Gastroesophageal sphincter (tissue), 3 donors: Measurements from ENCODE around the gene ELP2.

ENCODE experiments used
- EP300 ChIP-seq: sonication (generic); formaldehyde crosslinking; IDR thresholded peaks from one replicate; pipeline ENCODE4 v1.6.1; 2017; ENCODE audit warnings: antibody characterized with exemption, mild to moderate bottlenecking
- POLR2A ChIP-seq, 2 donors: fragments of 450-650 bp; IDR thresholded peaks; one replicate each; pipeline ENCODE4 v1.6.1; 2017; ENCODE audit warnings: antibody characterized with exemption in 2 of 2, mild to moderate bottlenecking in 2 of 2, moderate library complexity in 1 of 2
- POLR2AphosphoS5 ChIP-seq: sonication (generic); formaldehyde crosslinking; IDR thresholded peaks from one replicate; pipeline ENCODE4 v1.6.1; 2017; ENCODE audit warnings: antibody characterized with exemption
- TF ChIP-seq, protein P1 (sequence below), 4 experiments: fragments of 200-600 bp in 2 of 4; fragments of 450-650 bp in 2 of 4; sonication (generic) in 1 of 4; IDR thresholded peaks; one replicate each; pipeline ENCODE4 v1.5.1; 2017 to 2019; ENCODE audit warnings: antibody characterized with exemption in 4 of 4, mild to moderate bottlenecking in 2 of 4, moderate library complexity in 2 of 4

DNA sequence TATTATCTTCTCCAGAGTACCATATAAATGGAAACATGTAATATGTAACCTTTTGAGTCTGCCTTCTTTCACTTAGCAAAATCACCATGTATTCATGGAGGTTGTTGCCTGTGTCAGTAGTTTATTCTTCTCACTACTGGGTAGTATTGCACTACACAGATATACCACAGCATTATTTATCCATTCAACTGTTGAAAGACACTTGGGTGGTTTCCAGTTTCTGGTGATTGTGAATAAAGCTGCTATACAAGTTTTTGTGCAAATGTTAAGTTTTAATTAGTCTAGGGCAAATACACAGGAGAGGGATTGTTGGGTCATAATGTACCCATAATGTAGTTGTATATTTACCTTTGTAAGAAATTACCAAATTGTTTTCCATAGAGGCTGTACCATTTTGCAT, 32.7 kb upstream of the ELP2 start:
- TF ChIP-seq, protein P1, sequence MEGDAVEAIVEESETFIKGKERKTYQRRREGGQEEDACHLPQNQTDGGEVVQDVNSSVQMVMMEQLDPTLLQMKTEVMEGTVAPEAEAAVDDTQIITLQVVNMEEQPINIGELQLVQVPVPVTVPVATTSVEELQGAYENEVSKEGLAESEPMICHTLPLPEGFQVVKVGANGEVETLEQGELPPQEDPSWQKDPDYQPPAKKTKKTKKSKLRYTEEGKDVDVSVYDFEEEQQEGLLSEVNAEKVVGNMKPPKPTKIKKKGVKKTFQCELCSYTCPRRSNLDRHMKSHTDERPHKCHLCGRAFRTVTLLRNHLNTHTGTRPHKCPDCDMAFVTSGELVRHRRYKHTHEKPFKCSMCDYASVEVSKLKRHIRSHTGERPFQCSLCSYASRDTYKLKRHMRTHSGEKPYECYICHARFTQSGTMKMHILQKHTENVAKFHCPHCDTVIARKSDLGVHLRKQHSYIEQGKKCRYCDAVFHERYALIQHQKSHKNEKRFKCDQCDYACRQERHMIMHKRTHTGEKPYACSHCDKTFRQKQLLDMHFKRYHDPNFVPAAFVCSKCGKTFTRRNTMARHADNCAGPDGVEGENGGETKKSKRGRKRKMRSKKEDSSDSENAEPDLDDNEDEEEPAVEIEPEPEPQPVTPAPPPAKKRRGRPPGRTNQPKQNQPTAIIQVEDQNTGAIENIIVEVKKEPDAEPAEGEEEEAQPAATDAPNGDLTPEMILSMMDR (IDR thresholded peaks at IDR 0.05), result no peak
- TF ChIP-seq EP300, result no peak
- TF ChIP-seq POLR2AphosphoS5, result no peak
- no peak for TF ChIP-seq POLR2A (IDR thresholded peaks at IDR 0.05)
